GM18505 (cell line): ENCODE results near the gene TTC5.
"Not testable (repeated sequence)": the region's sequence is repeated elsewhere in the genome, so short reads cannot be mapped to it uniquely, and the experiment has no call there.

Experiments
- ATAC-seq: cut with Tn5 transposase; IDR thresholded peaks from one replicate; pipeline ENCODE4 v1.9.1; 2021; ENCODE audit not compliant: unreplicated experiment
- POLR2A ChIP-seq: IDR thresholded peaks from 4 replicates; pipeline ENCODE4 v1.6.1; 2011; ENCODE audit warnings: borderline replicate concordance; ENCODE audit not compliant: insufficient read depth, insufficient read length; ENCODE audit errors: extremely low read depth

TTC5 gene

DNA sequence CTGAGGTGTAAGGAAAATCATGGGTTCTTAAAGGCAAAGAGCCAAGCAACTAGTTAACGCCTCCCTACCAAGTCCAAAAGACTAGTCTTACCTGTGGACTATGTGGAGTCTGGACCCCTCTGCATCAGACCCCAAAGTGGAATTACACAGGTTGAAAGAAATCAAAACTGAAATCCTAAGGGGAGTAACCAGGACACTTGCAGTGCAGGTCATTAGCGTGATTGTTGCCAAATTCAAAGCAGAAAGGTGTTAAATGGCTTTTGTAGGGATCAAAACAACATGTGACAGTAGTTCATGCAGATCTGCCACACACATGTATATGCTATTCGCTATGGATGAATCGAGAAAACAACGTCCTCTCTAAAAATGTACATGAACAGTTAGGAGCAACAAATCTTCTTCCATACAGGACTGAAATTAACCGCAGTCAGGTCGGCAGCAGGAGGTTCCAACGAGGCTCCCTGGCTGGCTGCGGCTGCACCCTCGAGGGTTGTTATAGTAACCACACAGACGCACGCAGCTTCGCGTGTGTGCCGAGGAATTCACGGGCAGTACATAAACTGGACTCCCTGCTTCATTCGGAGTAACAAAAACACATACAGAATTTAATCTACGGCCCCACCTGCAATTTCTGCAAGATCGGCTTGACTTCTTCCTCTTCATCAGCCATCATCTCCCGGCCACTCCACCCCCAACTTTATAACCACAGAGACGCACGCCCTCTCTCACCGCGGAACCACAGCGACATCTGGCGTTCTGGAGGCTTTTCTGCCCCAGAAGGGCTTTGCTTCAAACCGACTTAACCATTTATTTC, at the start of gene TTC5:
Gene TTC5, minus strand, starts transcription at position 687 of the 814 bp plus-strand sequence. Its CDS starts 14 bp downstream, at position 673.
- peak; percentile 96 for ATAC-seq
- peak; percentile 65 for TF ChIP-seq POLR2A

- no peak for TF ChIP-seq POLR2A
- no peak for ATAC-seq
Measured at GRCh38 chr14:20350860-20351259, 45.1 kb upstream of the TTC5 start.

- TF ChIP-seq POLR2A = no peak
- no peak for ATAC-seq
Measured at GRCh38 chr14:20350282-20350681, 44.5 kb upstream of the TTC5 start.

- TF ChIP-seq POLR2A = no peak
- no peak for ATAC-seq
Measured at GRCh38 chr14:20347747-20348146, 42.0 kb upstream of the TTC5 start.

DNA sequence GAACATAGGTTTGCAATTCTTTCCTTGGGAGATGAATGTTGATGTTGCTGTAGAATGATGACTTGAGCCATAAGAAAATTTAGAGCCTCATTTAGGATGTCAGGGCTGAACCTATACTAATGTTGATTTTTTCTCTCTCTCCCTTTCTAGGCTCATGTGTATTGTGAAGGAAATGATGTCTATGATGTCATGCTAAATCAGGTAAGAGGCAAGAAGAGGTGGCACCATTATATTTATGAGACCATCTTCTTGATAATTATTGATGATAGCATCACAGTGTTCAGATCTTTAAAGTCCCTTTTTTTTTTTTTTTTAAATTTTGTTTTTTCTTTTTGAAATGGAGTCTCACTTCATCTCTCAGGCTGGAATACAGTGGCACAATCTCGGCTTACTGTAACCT, 41.0 kb upstream of the TTC5 start:
- no peak for TF ChIP-seq POLR2A
- no peak for ATAC-seq

- no peak for TF ChIP-seq POLR2A
Measured at GRCh38 chr14:20345366-20345765, 39.6 kb upstream of the TTC5 start.

DNA sequence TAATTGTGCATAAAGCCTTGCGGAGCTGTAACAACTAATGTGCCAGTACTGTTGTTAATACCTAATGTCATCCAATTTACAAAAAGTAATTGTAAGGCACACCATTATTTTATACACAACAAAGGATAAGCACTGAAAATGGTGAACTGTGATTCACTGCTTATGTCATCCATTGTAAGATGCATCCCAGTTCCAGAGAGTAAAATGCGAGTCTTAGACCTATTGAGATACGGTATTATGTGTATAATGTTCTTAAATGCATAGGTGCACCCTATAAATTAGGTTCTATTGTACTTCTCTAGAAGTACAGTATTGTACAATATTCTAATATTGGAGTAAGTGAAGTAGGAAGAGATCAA, 38.1 kb upstream of the TTC5 start:
- no peak for TF ChIP-seq POLR2A
- no peak for ATAC-seq

More at GRCh38 chr14:20345366-20345765, 39.6 kb upstream of the TTC5 start:
- no peak for ATAC-seq

- ATAC-seq = peak; percentile 93
- TF ChIP-seq POLR2A = peak; percentile 99
Measured at GRCh38 chr14:20343092-20343861, 37.5 kb upstream of the TTC5 start, which contains the start of gene PARP2. PARP2 (plus strand) TSS chr14:20343635; CDS start chr14:20343642, 7 bp downstream.

DNA sequence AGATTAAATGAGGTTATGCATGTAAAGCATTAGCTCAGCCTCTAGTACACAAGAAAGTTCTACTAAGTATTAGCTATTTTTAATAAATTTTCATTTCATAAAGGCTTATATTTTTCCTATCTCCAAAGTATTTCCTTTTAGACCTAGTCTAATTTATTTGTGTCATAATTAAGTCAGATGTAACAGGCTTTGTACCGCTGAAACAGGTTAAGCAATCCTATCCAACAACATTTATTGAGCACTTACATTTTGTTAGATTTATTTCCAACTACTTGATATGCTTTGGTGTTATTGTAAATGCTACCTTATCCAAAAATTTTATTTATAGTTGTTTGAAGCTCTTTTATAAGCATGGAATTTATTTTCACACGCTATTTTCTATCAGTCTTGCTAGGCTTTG, 35.9 kb upstream of the TTC5 start:
- TF ChIP-seq POLR2A = no peak
- ATAC-seq = no peak

DNA sequence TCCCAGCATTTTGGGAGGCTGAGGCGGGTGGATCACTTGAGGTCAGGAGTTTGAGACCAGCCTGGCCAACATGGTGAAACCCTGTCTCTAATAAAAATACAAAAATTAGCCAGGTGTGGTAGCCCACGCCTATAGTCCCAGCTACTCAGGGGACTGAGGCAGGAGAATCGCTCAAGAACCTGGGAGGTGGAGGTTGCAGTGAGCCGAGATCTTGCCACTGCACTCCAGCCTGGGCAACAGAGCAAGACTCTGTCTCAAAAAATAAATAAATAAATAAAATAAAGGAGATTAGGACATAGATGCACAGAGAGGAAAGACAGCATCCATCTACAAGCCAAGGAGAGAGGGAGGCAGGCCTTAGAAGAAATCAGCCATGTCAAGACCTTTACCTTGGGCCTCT, 35.3 kb upstream of the TTC5 start:
- ATAC-seq = not testable (repeated sequence)

DNA sequence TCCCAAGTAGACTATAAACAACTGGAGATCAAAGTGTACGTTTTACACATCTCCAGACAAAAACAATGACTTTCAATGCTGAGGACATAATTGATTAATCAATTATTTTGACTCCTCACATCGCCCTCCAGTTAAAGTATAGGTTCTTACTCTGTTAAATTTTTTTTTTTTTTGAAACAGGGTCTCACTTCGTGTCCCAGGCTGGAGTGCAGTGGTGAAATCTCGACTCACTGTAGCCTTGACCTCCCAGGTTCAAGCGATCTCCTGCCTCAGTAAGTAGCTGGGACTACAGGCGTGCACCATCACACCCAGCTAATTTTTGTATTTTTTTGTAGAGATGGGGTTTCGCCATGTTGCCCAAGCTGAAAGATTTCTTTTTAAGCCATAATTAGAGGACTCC, 28.3 kb upstream of the TTC5 start:
- no peak for TF ChIP-seq POLR2A
- no peak for ATAC-seq

DNA sequence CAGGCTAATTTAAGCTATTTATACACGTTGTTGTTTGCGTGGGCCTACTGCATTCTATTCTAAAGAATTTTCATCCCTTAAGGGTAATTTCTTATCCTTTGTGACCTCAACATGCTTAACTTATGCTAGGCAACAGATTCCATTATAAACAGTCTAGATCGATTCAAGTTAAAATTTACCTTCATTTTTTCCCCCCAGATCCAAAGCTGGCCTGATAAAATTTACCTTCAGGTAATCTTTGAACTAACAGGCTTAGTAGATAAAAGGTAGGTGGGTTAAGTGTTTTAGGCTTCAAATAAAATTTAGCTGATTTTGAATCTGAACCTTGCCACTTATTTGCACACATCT, 27.7 kb upstream of the TTC5 start:
- TF ChIP-seq POLR2A = no peak
- no peak for ATAC-seq

- peak; percentile 72 for TF ChIP-seq POLR2A
- ATAC-seq = peak; percentile 96
Measured at GRCh38 chr14:20332788-20333493, 27.2 kb upstream of the TTC5 start, which contains the start of gene CCNB1IP1. CCNB1IP1 (minus strand) TSS chr14:20333279; CDS start chr14:20316523, 16,756 bp downstream.
